ENCODE measurements around the gene ADSL. TPM values are rescaled to one million over a fixed set of nuclear protein-coding genes. Genes with fewer than 3 reads are reported as not detected.
A peak's percentile ranks its signal among the peaks of the same experiment; 100 is the strongest.
"Not testable (repeated sequence)": the region's sequence is repeated elsewhere in the genome, so short reads cannot be mapped to it uniquely, and the experiment has no call there.

ADSL gene
- total RNA-seq, 1 donor from 2014 or later: 120 TPM

DNA sequence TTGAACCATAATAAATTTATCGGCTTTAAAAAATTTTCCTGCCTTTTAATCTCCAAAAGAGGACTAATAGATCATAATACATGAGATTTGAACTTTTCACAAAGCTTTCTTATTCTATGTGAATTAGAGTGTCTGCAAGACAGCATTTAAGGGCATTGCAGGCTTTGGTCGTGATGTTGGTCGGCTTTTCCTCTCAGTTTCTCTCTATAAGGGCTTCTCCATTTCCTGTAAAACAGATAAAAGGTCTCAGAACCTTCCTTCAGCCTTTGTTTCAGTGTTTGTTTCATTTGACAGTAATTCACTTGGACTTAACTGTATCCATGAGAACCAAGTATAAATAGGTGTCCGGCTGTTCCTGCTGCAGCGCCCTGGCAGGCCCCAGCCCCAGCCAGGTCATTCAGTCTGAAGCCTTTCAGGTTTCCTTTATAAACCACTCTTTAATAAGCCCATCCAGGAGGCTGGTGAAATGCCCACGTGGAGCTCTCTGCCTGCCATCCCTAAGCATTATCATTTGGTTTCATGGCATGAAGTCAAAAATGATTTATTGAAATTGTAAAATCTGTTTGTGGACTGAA, 37.2 kb upstream of the ADSL start:
- Mint-ChIP-seq H3K4me3 (no peak overlapping the region), H3K9me3 (no peaks in the 10 kb centered on the region), H3K36me3 (ENCODE audit: low read depth) (peaks cover 21% of the 10 kb centered on the region), H3K4me1 (peaks cover 7% of the 10 kb centered on the region), H3K27ac (ENCODE audit: unreplicated experiment) (no peak overlapping the region), H3K27me3 (ENCODE audit: low read depth) (no peaks in the 10 kb centered on the region)
- TF ChIP-seq, protein P1, sequence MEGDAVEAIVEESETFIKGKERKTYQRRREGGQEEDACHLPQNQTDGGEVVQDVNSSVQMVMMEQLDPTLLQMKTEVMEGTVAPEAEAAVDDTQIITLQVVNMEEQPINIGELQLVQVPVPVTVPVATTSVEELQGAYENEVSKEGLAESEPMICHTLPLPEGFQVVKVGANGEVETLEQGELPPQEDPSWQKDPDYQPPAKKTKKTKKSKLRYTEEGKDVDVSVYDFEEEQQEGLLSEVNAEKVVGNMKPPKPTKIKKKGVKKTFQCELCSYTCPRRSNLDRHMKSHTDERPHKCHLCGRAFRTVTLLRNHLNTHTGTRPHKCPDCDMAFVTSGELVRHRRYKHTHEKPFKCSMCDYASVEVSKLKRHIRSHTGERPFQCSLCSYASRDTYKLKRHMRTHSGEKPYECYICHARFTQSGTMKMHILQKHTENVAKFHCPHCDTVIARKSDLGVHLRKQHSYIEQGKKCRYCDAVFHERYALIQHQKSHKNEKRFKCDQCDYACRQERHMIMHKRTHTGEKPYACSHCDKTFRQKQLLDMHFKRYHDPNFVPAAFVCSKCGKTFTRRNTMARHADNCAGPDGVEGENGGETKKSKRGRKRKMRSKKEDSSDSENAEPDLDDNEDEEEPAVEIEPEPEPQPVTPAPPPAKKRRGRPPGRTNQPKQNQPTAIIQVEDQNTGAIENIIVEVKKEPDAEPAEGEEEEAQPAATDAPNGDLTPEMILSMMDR (conservative IDR thresholded peaks at IDR 0.05): no peak
- DNase-seq (ENCODE audit: low read depth, low spot score): no peak

DNA sequence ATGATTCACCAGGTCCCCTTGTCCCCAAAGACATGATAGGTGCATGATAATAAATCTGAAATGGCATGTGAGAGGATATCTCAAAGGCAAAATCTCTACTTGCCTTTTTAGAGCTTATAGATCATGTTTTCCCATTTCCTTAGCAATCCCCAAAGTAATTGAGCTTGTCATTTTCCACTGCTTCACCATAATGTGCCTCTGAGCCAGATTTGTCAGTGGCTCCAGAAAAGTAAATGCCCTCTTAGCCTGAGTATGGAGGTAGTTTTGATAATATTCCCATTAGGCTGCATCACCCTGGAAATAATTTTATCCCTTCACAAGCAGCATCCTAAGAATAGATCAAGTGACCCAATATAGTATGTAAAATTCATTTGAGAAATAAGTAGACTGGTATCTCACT, 36.7 kb upstream of the ADSL start:
- H3K27ac Mint-ChIP-seq (ENCODE audit: unreplicated experiment): no peak overlapping the region
- H3K4me3 Mint-ChIP-seq: no peak overlapping the region
- peaks cover 7% of the 10 kb centered on the region for H3K4me1 Mint-ChIP-seq
- peaks cover 24% of the 10 kb centered on the region for H3K36me3 Mint-ChIP-seq (ENCODE audit: low read depth)
- H3K27me3 Mint-ChIP-seq (ENCODE audit: low read depth): no peaks in the 10 kb centered on the region
- no peak for DNase-seq (ENCODE audit: low read depth, low spot score)
- H3K9me3 Mint-ChIP-seq: no peaks in the 10 kb centered on the region
- TF ChIP-seq, protein P1 (conservative IDR thresholded peaks at IDR 0.05): no peak

DNA sequence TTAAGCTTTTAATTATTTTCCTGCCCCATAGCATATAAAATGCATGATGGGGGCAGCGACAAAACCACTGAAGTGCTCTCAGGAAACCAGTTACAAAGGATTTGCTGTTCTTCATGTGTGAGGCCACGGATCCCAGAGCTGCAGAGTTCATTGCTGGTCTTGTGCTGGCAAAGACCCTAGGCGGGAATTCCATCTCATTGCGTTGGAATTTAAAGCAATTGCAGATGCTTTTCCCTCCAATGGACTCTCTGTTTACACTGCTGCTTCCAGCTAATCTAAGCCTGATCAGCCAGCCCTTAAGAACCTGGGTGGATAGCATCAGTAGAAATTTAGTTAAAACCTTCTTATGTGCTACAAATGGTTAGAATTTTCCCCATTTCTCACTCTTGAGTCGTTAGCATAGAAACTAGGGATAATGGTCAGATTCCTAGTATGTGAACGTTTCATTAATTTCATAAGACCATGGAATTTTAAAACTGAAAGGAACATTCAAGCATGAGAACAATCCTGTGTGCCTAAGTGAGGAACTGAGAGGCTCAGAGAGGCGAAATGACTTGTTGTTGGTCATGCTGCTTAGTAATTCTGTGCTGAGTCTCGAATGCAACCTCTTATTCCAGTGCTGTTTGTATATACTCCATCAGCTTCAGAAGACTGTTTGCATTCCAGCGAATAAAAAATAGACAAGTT, 36.1 kb upstream of the ADSL start:
- TF ChIP-seq, protein P1 (conservative IDR thresholded peaks at IDR 0.05): no peak
- peaks cover 27% of the 10 kb centered on the region for H3K36me3 Mint-ChIP-seq (ENCODE audit: low read depth)
- H3K4me3 Mint-ChIP-seq: no peak overlapping the region
- DNase-seq (ENCODE audit: low read depth, low spot score): no peak
- no peaks in the 10 kb centered on the region for H3K27me3 Mint-ChIP-seq (ENCODE audit: low read depth)
- peaks cover 7% of the 10 kb centered on the region for H3K4me1 Mint-ChIP-seq
- no peaks in the 10 kb centered on the region for H3K9me3 Mint-ChIP-seq
- H3K27ac Mint-ChIP-seq (ENCODE audit: unreplicated experiment): peak overlapping the region; percentile 80

DNA sequence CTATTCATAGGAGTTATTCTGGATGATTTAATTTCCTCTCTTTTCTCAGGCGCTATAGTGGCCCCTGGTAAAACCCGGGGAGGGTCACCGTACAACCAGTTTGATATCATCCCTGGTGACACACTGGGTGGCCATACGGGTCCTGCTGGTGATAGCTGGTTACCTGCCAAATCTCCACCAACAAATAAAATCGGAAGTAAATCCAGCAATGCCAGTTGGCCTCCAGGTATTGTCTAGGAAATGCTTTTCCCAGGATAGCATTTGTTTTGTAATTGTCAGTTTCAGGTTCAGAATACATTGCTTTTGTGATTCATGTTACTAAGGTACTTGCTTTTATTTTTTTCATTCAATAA, 35.6 kb upstream of the ADSL start:
- Mint-ChIP-seq H3K36me3 (ENCODE audit: low read depth) (peaks cover 29% of the 10 kb centered on the region), H3K9me3 (no peaks in the 10 kb centered on the region), H3K4me3 (peak overlapping the region; percentile 12), H3K27me3 (ENCODE audit: low read depth) (no peaks in the 10 kb centered on the region), H3K27ac (ENCODE audit: unreplicated experiment) (peak overlapping the region; percentile 80), H3K4me1 (peaks cover 7% of the 10 kb centered on the region)
- TF ChIP-seq, protein P1 (conservative IDR thresholded peaks at IDR 0.05): no peak
- DNase-seq (ENCODE audit: low read depth, low spot score): no peak

DNA sequence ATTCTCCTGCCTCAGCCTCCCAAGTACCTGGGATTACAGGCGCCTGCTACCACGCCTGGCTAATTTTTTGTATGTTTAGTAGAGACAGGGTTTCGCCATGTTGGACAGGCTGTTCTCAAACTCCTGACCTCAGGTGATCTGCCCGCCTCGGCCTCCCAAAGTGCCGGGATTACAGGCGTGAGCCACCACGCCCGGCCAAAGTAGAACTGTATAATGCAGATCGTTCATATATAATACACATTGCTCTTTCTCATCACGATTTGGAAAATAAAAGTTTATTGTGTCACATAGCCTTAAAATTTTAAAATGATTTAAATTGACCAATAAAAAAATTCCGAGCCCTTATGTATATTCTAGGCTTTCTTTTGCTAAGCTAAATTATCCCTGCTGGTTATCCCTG, 34.7 kb upstream of the ADSL start:
- H3K9me3 Mint-ChIP-seq; H3K4me1 Mint-ChIP-seq; H3K27ac Mint-ChIP-seq (ENCODE audit: unreplicated experiment); H3K27me3 Mint-ChIP-seq (ENCODE audit: low read depth); H3K4me3 Mint-ChIP-seq; DNase-seq (ENCODE audit: low read depth, low spot score): not testable (repeated sequence)
- H3K36me3 Mint-ChIP-seq (ENCODE audit: low read depth): peaks cover 30% of the 10 kb centered on the region

DNA sequence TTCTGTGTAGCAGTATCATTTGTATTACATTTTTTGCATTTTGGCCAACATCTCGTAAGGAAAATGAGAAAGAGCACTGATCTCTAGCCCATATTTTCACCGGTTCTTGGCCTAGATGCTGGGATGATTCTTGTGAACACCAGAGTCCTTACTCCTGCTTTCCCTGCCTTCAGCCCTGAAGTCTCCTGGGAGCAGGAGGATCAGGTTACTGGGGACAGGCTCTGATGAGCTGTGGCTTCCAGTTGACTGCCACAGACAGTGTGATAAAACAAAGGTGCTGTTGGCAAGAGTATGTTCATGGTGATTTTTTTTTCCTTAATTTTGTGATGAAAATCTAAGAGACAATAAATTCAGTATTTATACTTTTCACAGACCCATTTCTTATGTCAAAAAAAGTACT, 34.2 kb upstream of the ADSL start:
- peaks cover 7% of the 10 kb centered on the region for H3K4me1 Mint-ChIP-seq
- no peaks in the 10 kb centered on the region for H3K27me3 Mint-ChIP-seq (ENCODE audit: low read depth)
- TF ChIP-seq, protein P1 (conservative IDR thresholded peaks at IDR 0.05): no peak
- H3K4me3 Mint-ChIP-seq: no peak overlapping the region
- no peak overlapping the region for H3K27ac Mint-ChIP-seq (ENCODE audit: unreplicated experiment)
- DNase-seq (ENCODE audit: low read depth, low spot score): no peak
- no peaks in the 10 kb centered on the region for H3K9me3 Mint-ChIP-seq
- H3K36me3 Mint-ChIP-seq (ENCODE audit: low read depth): peaks cover 33% of the 10 kb centered on the region
